Cerebellar cortex (tissue), 1 donor: ENCODE measurements around the gene RPH3AL.
"Not testable (repeated sequence)": the region's sequence is repeated elsewhere in the genome, so short reads cannot be mapped to it uniquely, and the experiment has no call there.

Experiments
- DNase-seq: peaks from one replicate; pipeline ENCODE4 v3.0.0-alpha.2; 2015; ENCODE audit warnings: low spot score

The RPH3AL gene

GRCh38 chr17:379531-380465 is 27.2 kb upstream of the RPH3AL start:
- peak; percentile 37 for DNase-seq

- no peak for DNase-seq
Measured at GRCh38 chr17:378068-378467, 25.5 kb upstream of the RPH3AL start.

DNA sequence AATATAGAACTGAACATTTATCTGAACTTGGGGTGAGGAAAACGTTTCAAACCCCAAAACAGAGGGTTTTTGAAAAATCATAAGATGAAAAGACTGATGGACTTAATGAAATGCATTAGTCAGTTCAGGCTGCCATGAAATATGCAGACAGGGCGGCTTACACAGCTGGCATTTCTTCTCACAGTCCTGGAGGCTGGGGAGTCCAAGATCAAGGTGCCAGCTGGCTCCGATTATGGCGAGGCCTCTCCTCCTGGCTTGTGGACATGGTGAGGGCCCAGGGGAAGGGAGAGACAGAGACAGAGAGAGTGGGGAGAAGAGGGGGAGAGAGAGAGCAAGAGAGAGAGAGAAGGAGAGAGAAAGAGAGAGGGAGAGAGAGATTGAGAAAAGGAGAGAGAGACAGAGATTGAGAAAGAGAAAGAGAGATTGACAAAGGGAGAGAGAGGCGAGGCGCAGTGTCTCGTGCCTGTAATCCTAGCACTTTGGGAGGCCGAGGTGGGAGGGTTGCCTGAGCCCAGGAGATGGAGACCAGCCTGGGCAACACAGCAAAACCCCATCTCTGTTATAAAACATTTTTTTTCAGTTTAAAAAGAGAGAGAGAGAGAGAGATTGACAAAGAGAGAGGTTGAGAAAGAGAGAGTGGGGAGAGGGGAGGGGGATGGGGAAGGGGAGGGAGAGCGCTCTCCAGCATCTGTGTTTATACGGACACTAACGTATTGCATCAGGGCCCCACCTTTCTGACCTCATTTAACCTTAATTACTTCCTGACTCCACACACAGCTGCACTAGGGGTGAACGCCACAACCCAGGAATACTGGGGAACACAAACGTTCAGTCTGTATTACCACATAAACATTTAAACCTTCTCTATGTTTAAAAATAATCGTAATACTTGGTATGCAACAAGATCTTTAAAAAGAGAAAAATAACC is 24.6 kb upstream of the RPH3AL start:
- peak; percentile 28 for DNase-seq

DNA sequence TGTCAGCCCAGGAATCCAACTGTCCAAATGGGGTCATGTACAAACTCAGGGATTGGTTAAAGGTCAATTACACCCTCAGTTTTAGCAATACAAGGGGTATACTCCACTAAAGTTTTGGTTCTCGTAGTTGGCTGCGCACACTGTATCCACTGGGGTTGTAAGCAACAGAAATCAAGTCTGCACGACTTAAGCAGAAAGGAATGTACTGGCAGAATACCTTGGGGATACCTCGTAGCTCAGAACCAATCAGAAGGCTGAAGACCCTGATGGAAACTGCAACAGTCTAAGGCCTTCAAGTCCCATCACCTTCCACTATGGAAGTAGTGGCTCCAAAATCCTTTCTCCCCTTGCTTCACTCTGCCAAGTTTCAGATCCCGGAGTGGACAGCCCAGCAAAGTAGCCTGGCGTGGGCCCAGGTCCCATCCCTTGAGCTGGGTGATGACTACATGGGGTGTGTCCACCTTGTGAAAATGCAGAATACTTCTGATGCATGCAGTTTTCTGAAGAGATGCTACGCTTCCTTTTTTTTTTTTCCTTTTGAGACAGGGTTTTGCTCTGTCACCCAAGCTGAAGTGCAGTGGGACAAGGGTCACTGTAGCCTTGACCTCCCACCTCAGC is 21.1 kb upstream of the RPH3AL start:
- DNase-seq = no peak

GRCh38 chr17:372157-373152 is 19.8 kb upstream of the RPH3AL start:
- no peak for DNase-seq

- no peak for DNase-seq
Measured at GRCh38 chr17:371583-371982, 19.0 kb upstream of the RPH3AL start.

- DNase-seq = not testable (repeated sequence)
Measured at GRCh38 chr17:367656-368055, 15.0 kb upstream of the RPH3AL start.

DNA sequence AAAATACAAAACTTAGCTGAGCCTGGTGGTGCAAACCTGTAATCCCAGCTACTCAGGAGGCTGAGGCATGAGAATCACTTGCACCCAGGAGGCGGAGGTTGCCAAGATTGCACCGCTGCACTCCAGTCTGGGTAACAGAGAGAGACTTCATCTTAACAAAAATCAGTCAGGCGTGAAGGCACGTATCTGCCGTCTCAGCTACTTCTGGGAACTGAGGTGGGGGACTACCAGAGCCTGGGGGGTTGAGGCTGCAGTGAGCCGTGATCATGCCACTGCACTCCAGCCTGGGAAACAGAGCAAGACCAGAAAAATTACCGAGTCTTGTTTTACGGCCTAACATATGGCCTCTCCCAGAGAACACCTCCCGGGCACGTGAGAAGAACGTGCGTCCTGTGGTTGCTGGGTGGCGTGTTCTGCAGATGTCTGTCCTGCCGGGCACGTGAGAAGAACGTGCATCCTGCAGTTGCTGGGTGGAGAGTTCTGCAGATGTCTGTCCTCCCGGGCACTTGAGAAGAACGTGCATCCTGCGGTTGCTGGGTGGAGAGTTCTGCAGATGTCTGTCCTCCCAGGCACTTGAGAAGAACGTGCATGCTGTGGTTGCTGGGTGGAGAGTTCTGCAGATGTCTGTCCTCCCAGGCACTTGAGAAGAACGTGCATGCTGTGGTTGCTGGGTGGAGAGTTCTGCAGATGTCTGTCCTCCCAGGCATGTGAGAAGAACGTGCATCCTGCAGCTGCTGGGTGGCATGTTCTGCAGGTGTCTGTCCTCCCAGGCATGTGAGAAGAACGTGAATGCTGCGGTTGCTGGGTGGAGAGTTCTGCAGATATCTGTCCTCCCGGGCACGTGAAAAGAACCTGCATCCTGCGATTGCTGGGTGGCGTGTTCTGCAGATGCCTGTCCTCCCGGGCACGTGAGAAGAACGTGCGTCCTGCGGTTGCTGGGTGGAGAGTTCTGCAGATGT is 14.3 kb upstream of the RPH3AL start:
- DNase-seq = not testable (repeated sequence)

DNA sequence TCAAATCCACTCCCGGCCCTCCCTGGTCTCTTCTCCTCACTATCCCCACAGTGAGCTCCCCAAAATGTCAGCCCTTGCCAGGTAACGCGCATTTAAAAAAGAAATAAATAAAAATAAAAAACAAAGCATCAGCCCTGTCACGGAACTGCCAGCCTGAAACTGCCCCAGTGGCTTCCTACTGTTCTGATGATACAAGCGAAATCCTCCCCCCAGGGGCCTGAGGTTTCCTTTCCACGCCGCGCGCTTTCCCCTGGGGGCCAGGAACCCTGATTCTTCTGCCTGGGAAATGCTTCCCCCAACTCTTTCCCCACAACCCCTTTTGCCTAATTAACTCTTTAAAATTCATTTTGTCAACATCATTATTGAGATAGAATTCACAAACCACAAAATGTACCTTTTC is 12.2 kb upstream of the RPH3AL start:
- no peak for DNase-seq

- DNase-seq = no peak
Measured at GRCh38 chr17:364308-364707, 11.7 kb upstream of the RPH3AL start.

DNA sequence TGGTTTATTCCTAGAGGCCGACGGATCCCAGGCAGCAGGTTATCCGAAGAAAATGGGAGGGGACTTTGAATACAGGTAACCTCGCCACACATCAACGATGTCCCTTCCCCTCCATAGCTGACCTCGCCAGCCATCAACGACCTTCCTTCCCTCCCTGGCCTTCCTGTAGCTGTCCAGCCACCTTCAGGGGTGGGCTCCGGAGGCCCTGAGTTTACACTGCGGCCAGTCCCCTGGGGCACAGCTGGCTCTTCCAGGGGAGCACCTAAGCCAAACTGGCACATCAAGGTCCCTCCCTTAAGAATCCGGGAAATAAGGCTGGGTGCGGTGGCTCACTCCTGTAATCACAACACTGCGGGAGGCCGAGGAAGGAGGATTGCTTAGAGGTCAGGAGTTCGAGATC is 10.1 kb upstream of the RPH3AL start:
- DNase-seq = no peak

DNA sequence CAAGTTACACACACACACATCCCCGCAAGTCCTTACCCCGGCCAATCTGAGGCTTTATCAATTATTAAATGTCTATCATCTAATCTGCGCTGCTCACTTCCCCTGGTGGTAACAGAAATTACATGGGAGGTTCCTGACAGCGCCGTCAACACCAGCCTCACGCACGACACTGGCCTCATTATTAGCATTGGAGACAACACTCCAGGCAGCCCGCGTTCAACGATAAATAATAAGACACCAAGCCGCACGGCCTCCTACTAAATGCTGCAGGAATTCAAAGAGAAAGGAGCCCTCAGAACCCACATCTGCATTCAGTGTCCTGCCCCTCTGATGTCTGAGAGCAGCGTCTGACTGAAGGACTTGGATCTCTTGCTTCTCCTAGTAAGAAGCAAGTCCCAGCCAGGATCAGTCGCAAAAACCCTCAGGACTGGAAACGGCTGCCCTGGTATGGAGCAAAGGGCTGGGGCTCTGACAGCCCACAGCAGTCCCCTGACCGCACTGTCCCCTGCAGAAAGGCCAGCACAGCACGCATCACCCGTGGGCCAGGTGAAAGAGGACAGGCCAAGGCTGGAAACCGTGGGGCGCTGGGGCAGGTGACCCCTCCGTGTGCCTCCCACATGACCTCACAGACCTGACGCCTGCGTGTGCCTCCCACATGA is 7.6 kb upstream of the RPH3AL start:
- DNase-seq = no peak

- no peak for DNase-seq
Measured at GRCh38 chr17:358491-359151, 6.0 kb upstream of the RPH3AL start.

DNA sequence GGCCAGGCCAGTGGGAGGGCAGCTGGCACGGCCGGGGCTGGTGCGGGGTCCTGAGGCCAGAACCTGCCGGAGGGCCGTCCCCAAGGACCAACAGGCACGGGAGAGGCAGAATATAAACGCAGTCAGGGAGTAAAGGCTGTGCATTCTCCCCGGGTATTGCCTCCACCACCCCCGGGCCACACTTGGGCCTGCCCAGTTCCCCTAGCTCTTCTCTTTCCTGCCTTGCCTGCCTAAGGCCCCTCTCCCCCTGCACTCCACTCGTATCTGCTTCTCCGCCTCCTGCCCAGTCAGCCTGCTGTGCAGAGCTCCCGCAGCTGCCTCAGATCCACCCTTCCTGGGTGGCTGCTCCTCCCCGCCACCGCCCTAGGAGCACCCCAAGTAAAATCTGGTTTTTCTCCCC is 5.0 kb upstream of the RPH3AL start:
- DNase-seq = no peak

- no peak for DNase-seq
Measured at GRCh38 chr17:356671-357434, 4.2 kb upstream of the RPH3AL start.

- peak; percentile 19 for DNase-seq
Measured at GRCh38 chr17:354651-355556, 2.3 kb upstream of the RPH3AL start.

GRCh38 chr17:353838-354234 is 1.2 kb upstream of the RPH3AL start:
- DNase-seq = no peak
